Activated T-cell treated with anti-CD3 and anti-CD28 coated beads for 24 hours (primary cell): ENCODE data around the gene DNAJC15.

Experiments
- DNase-seq: peaks from one replicate; pipeline ENCODE4 v3.0.0-alpha.2; 2020; ENCODE audit warnings: low read depth

DNAJC15 gene

DNA sequence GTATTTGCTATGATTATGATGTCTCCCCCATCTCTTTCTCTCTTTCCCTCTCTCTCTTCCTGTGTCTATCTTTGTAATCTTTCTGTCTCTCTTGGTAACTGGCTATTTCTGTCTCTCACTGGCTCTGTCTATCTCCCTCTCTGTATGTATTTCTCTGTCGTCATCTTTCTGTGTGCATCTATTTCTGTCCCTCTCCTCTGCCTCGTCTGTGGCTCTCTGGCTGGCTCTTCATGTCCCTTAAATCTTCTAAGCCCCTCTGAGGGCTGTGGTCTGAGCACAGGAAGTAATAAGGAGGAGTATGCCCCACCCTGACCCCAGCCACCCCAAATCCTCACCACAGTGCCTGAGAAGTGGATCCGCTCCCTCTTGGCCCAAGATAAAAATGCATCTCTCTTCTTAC lies 104.4 kb downstream of the DNAJC15 start:
- DNase-seq: no peak

DNA sequence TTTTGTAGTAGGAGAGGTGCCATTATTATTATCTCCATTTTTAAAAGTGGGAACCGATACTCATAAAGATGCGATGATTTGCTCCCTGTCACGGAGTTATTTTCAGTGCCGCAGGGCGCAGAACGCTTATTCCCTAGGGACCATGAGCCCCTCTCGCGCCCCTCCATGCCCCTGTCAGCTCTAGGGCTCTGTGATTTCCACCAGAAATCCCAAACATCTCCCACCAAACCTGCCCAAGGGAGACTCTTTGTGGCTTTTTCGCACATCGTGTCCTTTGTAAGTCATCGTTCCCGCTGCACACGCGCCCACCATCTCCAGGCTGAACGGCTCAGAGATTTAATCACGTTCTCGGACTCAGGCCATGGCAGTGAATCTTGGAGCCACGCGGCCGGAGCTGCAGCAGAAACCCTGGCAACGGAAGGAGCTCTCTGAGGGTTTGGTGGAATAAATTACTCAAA lies 105.1 kb downstream of the DNAJC15 start:
- DNase-seq: no peak

DNA sequence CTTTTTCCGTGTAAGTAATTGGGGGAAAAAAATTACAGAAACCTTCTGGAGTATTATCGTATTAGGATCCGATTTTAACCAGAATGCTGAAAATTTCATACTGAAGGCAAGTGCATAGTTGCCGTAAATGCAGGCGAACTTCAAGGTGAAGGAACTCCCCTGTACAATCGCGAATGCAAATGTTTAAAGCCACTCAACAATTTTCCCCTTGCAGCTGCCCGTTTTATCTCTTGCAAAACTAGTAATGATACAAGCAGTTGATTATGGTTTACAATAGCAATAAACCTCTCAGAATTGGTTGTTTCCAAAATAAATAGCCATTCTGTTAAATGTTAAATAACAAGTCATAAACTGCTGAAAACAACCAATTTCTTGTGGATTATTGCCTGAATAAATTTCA lies 105.7 kb downstream of the DNAJC15 start:
- DNase-seq: no peak

DNA sequence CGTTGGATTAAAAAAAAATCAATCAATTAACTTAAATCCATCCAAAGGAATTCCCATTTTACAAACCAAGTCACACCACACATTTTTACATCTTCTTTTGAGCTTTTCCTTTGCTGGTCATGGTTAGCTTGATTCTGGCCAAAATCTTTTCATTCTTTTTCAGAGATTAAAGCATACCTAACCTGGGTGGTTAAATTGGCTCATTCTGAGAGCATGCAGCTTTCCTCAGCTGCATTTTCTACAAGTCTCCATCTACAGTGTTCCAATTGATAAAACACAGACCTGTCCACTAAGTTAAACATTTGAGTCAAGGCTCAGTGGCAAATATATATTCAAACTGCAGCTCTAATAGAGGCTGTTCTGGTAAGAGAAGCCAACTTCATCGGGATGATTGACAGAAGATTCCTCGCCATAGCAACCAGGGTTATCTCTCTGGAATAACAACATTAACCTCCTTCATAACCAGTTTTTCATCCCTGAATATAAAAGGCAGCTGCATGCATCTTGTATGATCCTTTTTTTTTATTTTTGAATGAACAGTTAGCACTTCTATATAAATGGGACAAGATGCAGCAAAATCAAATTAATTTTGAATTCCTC lies 106.2 kb downstream of the DNAJC15 start:
- no peak for DNase-seq

DNA sequence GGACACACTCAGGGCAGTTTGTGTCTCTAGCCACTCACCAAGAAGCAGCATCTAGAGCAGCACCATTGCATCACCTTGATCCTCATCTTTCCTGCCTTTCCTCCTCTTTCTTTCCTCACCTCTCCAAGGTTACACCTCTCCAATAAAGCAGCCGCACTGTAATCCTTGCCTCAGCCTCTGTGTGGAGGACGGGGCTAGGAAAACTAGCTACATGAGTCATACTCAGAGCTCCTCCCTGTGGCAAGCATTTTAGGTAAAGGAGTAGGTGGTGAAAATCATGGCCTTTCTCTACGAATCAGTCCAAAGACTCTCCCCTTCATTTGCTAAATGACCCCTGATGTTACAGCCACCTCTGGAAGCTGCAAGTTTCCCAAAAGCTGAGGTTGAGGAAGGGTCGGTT lies 108.9 kb downstream of the DNAJC15 start:
- no peak for DNase-seq

DNA sequence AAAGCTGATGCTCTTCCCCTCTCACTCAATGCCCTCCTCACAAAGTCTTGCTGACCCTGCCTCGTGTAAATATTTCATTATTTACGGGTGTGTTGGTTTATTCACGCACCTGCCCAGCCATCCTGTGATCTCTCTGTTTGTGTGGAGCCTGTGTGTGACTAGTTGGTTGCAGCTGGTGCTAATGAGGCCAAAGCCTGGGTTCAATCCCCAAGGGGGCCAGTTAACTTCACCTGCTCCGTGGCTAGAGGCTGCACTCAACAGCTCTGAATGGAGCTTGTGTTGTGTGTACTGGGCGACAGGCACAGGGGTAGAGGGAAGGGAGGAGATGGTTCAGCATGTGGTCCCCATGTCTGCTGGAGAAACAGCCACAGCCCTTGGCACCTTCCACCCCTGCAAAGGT lies 109.5 kb downstream of the DNAJC15 start:
- DNase-seq: no peak

DNA sequence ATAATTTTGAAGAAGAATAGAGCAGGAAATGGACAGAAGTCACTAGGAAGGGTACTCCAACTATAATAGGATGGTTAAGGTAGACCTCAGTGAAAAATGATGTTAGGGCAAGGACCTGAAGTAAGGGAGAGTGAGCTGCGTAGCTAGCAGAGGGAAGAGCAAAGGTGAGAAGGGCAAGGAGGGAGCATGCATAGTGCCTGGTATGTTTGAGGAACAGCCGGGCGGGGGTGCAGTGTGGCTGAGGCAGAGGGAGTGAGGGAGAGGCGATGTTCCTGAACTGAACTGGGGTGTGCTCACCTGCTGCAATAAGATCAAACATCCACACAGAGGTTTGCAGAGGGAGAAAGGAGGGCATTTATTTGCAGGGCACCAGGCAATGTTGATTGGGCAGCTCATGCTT lies 110.4 kb downstream of the DNAJC15 start:
- no peak for DNase-seq

DNA sequence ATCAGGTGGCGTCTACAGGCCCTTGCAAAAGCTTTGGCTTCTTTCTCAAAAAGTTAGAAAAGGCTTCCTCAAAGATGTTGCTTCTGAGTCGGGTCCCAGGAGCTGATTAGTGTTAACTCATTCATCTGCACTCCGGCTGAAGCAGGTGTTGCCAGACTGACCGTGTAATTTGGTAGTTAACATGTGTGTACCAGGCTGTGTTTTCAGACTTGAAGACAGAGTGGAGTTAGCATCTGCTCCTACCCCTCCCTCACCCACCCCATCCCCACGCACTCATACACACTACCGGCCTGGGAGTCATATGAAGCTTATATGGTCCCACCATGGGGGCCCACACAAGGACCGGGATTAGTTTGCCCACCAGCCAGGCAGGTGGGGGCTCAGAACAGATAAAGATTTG lies 111.5 kb downstream of the DNAJC15 start:
- DNase-seq: no peak

DNA sequence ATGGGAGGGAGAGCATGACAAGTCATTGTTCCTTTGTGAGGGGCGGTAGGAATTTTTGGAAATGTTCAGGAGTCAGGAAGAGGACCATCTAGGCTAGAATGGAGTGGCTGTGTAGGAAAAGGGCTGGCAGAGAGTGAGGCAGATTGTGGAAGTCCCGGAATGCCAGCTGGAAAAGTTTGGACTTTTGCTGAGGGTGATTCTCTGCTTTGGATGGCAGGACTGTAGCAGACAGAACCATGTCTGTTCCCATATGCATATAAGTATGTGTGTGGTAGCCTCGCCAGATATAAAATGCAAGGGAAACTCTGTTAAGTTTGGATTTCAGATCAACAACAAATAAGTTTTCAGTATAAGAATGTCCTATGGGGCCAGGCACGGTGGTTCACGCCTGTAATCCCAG lies 112.1 kb downstream of the DNAJC15 start:
- DNase-seq: no peak

DNA sequence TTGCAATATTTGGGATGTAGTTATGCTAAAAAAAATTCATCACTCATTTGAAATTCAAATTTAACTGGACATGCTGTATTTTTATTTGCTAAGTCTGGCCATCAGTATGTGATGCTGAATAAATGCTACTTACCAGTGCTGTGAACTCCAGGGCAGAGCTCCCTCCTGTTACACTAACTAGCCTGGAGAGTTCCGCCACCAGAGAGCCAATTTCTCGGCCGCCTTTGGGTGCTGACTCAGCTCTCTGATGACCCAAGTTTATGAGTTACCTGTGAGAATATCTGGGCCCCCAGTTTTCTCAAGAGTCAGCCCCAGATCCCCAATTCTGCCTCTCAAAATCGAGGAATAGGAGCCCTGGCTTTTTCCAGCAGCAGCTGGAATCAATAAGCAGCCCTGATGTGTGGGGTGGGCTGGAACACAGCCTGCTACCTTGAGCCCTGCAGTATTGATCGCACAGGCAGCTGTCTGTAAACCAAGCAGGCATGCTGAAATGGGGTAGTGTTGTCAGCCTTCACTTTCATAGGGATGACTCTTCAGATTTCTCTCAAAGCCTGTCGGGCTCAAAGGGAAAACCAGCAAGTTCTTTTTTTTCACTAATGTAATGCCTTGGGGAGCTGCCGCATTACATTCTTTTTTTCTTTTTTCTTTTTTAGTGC lies 113.7 kb downstream of the DNAJC15 start:
- DNase-seq: no peak

DNA sequence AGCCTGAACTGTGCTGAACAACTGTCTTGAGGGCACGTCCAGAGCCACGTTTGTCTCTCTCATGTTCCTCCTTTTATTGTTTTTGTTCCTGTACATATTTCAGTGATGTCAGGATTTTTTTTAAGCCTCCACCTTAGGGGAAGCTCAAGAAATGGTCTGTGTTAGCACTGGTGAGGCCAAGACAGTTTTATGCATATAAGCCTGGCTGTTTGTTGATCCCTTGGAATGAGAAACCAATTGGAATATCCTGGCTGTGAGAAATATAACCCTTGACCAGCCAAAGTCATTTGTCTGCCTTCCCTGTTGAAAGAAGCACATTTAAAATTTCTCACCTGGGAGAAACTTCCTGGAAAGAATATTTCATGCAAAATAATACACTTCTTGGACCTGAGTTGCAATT lies 115.8 kb downstream of the DNAJC15 start:
- no peak for DNase-seq

DNA sequence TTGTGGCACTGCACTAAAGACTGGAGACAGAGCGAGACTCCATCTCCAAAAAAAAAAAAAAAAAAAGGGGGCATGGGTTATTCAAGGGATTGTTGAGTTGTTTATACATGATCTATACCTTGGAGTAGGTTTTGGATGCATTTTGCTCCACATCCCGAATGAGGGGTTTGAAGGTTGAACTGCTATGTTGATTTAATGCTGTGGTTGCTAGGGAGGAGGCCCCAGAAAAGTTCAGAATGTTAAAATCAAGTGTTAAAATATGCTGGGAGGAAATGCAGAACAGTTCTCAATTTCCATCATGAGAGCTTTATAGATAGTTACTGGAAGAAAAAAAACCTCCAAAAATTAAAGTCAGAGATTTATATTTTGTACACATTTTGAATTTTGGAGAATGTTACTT lies 116.5 kb downstream of the DNAJC15 start:
- no peak for DNase-seq

DNA sequence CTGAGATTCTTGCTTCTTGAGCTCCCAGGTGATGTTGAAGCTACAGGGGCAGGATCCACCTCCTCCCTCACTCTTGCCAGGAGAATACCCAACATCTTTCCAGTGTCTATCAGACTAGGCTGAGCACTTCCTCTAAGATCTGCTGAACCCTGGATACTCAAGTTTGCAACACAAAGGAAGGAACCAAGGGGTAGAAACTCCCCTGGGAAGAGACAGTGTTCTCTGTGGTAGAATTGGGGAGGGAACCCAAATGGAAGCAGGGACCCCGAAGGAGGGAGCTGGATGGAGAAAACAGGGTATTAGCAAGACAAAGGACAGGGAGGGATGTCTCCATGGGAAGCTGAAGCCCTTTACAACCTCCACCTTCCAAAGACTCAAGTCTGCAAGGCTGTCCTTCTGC lies 117.6 kb downstream of the DNAJC15 start:
- DNase-seq: no peak

DNA sequence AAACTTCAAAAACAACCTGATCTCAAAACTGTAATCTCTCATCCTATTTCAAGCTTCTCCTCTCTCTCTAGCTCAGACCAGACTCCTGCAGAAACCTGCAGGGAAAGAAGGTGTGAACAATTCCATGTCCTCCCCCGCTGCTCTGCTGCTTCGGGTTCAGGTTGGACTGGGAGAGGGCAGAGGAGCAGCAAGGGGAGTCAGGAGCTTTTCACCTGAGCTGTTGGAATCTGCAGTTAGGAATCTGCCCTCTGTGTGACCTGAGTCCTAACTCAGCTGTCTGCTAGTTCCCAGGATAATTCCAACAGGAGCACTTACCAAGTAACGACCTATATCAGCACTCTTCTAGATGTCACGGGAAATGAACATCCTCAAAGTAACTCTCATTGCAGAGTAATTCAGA lies 118.3 kb downstream of the DNAJC15 start:
- DNase-seq: no peak

DNA sequence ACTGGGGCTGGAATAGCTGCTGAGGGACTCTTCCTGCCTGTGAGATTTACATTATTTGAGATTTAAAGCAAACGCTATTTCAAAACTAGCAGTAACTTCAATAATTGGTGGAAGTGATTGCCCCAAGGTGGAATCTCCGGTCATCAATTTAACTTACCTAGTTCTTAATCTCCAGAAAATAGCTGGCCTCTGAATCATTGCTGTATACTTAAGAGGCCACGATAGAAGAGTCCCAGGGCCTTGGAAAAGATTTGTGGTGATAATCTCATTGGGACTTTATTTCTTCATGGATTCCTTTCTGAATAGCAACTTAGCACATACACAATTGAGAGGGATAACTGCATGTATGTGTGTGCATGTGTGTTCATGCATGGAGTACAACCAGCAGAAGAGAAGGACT lies 120.2 kb downstream of the DNAJC15 start:
- no peak for DNase-seq

DNA sequence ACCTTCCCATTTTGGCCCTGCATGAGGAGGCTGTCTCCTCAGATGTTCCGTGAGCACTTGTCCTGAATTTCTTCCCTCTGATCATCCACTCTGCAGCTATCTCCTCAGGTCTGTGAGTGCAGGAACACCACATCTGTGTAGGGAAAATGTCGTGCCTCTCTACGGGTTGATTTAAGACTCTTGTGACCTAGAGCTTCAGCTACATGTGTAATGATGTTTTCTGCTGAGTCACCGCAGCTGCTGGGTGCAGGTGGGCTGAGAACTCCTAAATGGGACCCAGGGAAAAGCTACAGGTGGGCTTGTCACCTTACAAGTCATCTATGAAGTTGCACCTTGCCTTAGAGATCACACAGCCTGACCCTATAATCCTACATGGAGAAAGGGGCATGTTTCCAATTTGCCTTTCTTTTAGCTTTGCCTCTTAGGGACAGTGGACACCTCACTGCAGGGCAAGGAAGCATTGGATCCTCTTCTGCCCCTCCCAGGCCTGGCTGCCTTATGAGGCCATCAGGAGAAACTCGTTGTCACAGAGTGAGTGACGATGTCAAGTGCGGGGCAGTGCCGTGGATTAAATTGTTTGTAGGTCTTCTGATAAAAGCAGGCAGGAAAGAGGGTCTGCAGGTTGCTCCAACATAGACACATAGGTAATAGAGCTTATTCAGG lies 122.3 kb downstream of the DNAJC15 start:
- no peak for DNase-seq

DNA sequence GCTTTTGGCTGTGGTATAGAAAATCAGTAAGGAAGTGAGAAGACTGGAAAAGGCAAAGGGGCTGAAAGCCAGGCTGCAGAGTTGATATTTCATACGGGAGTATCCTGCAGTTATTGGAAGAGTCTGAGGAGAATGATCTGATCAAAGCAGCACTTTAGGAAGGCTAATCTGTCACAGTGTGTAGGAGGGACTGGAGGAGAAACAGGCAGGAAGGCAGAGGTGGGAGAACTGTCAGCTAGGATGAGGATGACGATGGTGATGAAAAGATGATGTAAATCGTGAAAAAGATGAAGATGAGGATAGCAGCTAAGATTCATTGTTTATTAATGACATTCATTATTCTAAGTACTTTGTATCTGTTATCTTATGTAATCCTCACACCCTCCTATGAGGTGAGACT lies 123.0 kb downstream of the DNAJC15 start:
- no peak for DNase-seq

DNA sequence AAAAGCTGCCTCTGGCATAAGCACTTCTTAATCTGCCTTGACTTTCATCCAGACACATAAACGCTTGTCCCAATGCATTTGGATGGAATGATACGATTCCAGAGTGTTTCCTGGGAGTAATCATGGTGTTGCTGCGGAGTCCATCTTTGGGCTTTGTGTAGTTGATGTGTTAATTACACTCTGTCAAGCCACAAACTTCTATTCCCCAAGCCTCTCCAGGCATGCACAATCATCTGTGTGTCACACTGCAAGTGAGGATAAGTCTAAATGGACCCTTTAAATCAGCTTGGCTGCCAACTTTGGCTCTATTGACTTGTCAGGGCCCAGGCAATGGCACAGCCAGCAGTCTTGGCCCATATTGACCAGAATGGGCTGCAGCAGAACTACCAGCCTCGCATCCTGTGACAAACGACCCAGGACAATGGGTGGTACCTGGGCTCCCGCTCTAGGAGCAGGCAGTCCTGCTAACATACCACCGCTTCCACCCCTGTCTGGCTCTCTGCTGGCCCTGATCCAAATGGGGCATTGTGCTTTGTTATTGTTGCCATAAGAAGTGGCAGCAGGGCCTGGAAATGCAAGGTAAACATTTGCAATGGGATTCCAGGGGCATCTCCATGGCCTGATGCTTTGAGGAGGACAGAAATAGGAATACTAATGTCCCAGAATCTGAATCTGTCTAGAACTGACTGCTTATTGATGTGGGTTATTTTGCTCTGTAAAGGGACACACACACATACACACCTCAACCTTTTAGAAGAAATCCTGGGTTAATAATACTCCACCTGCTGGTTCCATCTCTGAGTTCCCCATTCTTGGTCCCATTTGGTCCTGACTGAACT lies 127.2 kb downstream of the DNAJC15 start:
- no peak for DNase-seq

DNA sequence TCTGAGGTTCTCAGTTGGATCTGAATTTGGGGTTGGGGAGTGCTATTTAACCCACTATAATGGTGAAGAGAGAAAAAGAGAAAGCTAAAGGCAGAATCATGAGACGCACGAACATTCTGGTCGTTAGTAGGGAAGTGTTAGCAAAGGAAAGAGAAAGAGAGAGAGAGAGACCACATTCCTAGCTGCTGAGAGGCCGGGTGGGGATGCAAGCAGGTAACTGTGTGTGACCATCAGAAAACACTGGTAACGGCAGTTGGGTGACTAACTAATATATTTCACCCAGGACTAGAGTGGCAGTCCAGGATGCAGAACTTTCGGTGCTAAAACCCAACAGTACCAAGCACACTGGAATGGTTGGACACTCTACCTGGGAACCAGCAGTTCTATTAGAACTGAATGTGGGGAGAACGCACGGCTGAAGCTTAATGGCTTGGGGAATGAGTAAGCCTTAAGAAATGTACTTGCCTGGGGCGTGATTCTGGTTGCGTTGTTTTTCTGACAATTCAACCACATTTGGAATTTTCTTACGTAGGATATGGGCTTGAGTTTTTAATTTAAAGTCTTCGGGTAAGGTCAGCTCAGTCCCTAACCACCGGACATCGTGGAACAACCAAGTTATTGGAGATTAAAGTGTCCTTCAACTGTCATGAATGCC lies 130.2 kb downstream of the DNAJC15 start:
- no peak for DNase-seq

DNA sequence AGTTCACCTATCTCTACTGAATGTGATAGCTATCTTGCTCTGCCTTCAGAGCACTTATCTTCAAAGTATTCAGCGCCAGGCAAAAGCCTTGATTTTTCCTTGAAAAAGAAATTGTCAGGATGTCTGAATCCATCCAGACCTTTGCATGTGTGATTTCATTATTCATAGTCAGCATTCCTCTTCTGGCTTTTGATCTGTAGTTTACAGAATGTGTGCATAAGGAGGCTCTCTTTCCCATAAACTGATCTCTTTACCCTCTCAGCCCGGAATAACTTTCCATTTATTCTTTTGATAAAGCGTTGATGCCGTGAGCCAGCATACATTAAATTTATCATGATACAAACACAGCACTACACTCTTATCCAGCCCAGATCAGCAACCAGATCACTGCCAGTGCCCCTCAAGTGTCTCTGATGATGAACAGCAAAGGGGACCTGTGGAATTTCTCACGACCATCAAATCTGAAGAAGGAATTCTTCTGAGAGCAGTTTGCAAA lies 130.8 kb downstream of the DNAJC15 start:
- no peak for DNase-seq

DNA sequence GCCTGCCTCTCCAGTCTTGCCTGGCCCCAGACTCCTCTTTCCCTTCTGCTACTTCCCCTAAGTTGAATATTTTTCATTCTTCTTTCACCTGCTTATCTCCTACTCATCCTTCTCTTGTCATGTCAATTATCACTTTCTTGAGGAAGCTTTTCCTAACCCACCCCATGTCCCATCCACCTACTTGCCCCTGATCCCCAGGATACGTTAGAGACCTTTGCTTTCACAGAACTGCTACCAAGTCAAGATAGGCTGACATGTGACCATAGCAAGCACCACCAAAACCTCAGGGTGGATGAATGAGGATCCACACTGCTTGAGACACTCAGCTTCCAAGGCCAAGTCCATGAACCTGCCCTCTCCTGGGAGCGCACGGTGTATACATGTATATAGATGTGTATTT lies 131.5 kb downstream of the DNAJC15 start:
- no peak for DNase-seq

DNA sequence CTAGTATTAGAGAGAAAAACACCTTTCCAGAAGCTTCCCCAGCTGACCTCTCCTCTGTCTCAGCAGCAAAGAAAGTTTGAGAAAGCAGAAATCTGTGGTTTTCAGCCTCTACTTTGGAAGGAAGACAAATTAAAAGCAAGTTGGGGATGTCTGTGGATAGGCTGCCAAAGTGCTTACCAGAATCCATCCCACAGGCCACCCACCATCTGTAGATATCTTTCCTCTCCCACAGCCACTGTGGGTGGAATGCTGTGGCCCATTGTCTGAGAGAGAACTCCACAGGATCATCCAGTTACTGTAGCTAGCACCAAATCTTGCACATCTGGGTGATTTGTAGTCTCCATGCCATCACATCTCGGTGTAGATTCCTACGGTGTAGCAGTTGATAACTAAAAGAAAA lies 133.5 kb downstream of the DNAJC15 start:
- DNase-seq: no peak
